Calu3 (cell line): ENCODE results near the gene CELA3B. TPM values are rescaled to one million over a fixed set of nuclear protein-coding genes. Genes with fewer than 3 reads are reported as not detected.
A peak's percentile ranks its signal among the peaks of the same experiment; 100 is the strongest.

ENCODE experiments used
- BruUV-seq: library from RNA; stranded (reverse); fragments of 400-500 nt; replicated peaks from 2 replicates; lab custom pipeline; 2021; lab: Mats Ljungman, UMichigan
- CTCF ChIA-PET: fragments of 300-600 bp; sonication (Branson Sonifier 250); formaldehyde crosslinking; loops from one replicate; lab custom pipeline; 2022; ENCODE audit warnings: antibody characterized with exemption; lab: Charles Lee
- DNase-seq: peaks from one replicate; pipeline ENCODE4 v3.0.0; 2022
- H3K27ac Mint-ChIP-seq: one replicate; pipeline ENCODE4 v1.8.0; 2022; ENCODE audit warnings: mixed read lengths; ENCODE audit not compliant: unreplicated experiment
- H3K27me3 Mint-ChIP-seq: one replicate; pipeline ENCODE4 v1.8.0; 2022; ENCODE audit warnings: mixed read lengths; ENCODE audit not compliant: unreplicated experiment
- H3K36me3 Mint-ChIP-seq: one replicate; pipeline ENCODE4 v1.8.0; 2022; ENCODE audit warnings: mild to moderate bottlenecking, moderate library complexity, mixed read lengths; ENCODE audit not compliant: insufficient read depth, unreplicated experiment
- H3K4me1 Mint-ChIP-seq: one replicate; pipeline ENCODE4 v1.8.0; 2022; ENCODE audit warnings: mild to moderate bottlenecking, low read depth, mixed read lengths; ENCODE audit not compliant: unreplicated experiment
- H3K4me3 Mint-ChIP-seq: one replicate; pipeline ENCODE4 v1.8.0; 2022; ENCODE audit warnings: mild to moderate bottlenecking, low read depth, moderate library complexity, mixed read lengths; ENCODE audit not compliant: unreplicated experiment
- H3K9me3 Mint-ChIP-seq: one replicate; pipeline ENCODE4 v1.8.0; 2022; ENCODE audit warnings: low read depth, mixed read lengths; ENCODE audit not compliant: unreplicated experiment
- CTCF ChIP-seq: fragments of 200-600 bp; IDR thresholded peaks from one replicate; pipeline ENCODE4 v1.8.0; 2022; ENCODE audit warnings: antibody characterized with exemption; ENCODE audit not compliant: unreplicated experiment
- intact Hi-C: fragments of 100-400 bp; cut with micrococcal nuclease; formaldehyde crosslinking; loops from one replicate; pipeline ENCODE4 v1.10.0; 2022; ENCODE audit not compliant: unreplicated experiment
- total RNA-seq: library from RNA; stranded (reverse); gene quantifications from 2 replicates; pipeline ENCODE4 v1.2.3, GENCODE V29; 2022

The CELA3B gene
- total RNA-seq, 1 experiment from 2014 or later: not detected

- no peak for TF ChIP-seq CTCF
- CTCF ChIA-PET: interaction anchor here (1.6 kb wide), 1 partner anchor 18 kb away, joined by 4 read pairs; no protein-coding TSS in a partner anchor
- Mint-ChIP-seq H3K4me3 (peak overlapping the region; percentile 85), H3K4me1 (peaks cover 31% of the 10 kb centered on the region), H3K27me3 (no peaks in the 10 kb centered on the region), H3K36me3 (peaks cover 50% of the 10 kb centered on the region), H3K9me3 (no peaks in the 10 kb centered on the region), H3K27ac (peak overlapping the region; percentile 92)
- intact Hi-C loops: no loop called here
- BruUV-seq: no TSS peak
- DNase-seq: no peak
These were observed 37.9 kb upstream of the CELA3B start for GRCh38 chr1:21938732-21939538.

- no TSS peak for BruUV-seq
- Mint-ChIP-seq H3K9me3 (no peaks in the 10 kb centered on the region), H3K36me3 (peaks cover 43% of the 10 kb centered on the region), H3K27me3 (no peaks in the 10 kb centered on the region), H3K27ac (peak overlapping the region; percentile 17), H3K4me3 (no peak overlapping the region), H3K4me1 (peaks cover 30% of the 10 kb centered on the region)
- CTCF ChIA-PET: interaction anchor here (0.5 to 1.6 kb wide), 3 partner anchors 15 to 501 kb away, joined by 3 to 4 read pairs (median 3); no protein-coding TSS in a partner anchor
- DNase-seq: peak; percentile 71
- intact Hi-C loops: no loop called here
- no peak for TF ChIP-seq CTCF
These were observed 37.0 kb upstream of the CELA3B start for GRCh38 chr1:21939650-21940374.

- CTCF ChIA-PET: interaction anchor here (0.8 to 1.6 kb wide), 2 partner anchors 15 to 16 kb away, joined by 3 to 4 read pairs; no protein-coding TSS in a partner anchor
- no peak for TF ChIP-seq CTCF
- Mint-ChIP-seq H3K9me3 (no peaks in the 10 kb centered on the region), H3K27me3 (no peaks in the 10 kb centered on the region), H3K4me3 (no peak overlapping the region), H3K27ac (no peak overlapping the region), H3K4me1 (peaks cover 27% of the 10 kb centered on the region), H3K36me3 (peaks cover 36% of the 10 kb centered on the region)
- BruUV-seq: no TSS peak
- DNase-seq: no peak
- intact Hi-C loops: no loop called here
These were observed 36.3 kb upstream of the CELA3B start for GRCh38 chr1:21940492-21940891.

GRCh38 chr1:21941370-21941769, 35.5 kb upstream of the CELA3B start:
- Mint-ChIP-seq H3K4me1 (peaks cover 25% of the 10 kb centered on the region), H3K36me3 (peaks cover 27% of the 10 kb centered on the region), H3K27me3 (no peaks in the 10 kb centered on the region), H3K27ac (no peak overlapping the region), H3K9me3 (no peaks in the 10 kb centered on the region), H3K4me3 (no peak overlapping the region)
- intact Hi-C loops: no loop called here
- TF ChIP-seq CTCF: no peak
- BruUV-seq: no TSS peak
- DNase-seq: no peak
- CTCF ChIA-PET: no interaction called here
